NCI-H1930 (cell line): ENCODE results near the gene ZNF789.
"Not testable (repeated sequence)": the region's sequence is repeated elsewhere in the genome, so short reads cannot be mapped to it uniquely, and the experiment has no call there.

Experiments
- DNase-seq, 2 experiments: peaks; one replicate each; lab custom pipeline; 2025; lab: John Stamatoyannopoulos, UW

The ZNF789 gene

GRCh38 chr7:99457650-99458493, 14.8 kb upstream of the ZNF789 start:
- no peak for DNase-seq

GRCh38 chr7:99459087-99459486, 13.6 kb upstream of the ZNF789 start:
- peak in 1 of 2 experiments; percentile 20 for DNase-seq

DNA sequence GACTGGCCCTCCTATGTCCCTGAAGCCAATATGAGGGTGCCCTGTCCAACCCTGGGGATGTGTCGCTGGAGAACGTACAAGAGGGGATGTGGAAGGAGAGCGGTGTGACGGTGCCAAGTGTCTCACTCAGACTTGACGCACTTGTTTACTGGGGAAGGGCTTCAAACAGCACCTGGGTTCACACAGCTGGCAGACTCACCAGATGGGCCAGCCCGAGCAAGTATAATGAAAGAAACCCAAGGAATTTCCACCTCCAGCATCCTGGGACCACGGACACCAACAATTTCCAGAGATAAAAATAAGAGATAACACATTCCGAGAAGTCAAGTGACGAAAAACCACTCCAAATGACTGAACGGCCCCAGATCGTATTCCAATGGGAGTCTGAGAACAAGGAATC, 12.0 kb upstream of the ZNF789 start:
- no peak for DNase-seq

DNA sequence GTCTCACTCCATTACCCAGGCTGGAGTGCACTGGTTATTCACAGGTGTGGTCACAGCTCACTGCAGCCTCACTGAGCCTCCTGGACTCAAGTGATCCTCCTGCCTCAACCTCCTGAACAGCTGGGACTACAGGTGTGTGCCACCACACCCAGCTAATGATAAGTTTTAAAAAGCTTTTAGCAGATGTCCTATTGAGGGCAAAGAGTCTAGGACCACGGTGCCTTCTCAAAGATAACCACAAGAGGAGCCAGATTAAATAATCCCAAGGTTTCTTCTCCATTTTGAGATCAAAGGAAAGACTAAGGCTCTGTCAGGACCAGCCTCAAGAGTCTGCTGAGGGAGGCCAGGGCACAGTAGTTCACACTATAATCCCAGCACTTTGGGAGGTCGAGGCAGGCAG, 11.5 kb upstream of the ZNF789 start:
- DNase-seq = no peak

DNA sequence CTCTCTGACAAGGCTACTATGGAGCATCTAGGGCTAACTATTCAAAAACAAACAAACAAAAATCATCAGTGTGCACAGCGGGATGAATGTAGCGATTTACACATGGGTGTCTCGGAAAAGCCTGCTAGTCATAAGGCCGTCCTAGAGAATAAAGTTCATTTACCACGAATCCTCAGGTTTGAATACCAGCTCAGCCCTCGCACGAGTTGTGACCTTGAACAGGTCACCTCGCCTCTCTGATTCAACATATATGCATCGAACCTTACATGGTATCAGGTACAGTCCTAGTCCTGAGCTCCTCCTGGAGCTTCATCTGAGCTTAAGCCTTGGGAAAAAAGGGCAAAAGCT, 7.3 kb upstream of the ZNF789 start:
- no peak for DNase-seq

- no peak for DNase-seq
Measured at GRCh38 chr7:99468336-99468918, 4.3 kb upstream of the ZNF789 start.

DNA sequence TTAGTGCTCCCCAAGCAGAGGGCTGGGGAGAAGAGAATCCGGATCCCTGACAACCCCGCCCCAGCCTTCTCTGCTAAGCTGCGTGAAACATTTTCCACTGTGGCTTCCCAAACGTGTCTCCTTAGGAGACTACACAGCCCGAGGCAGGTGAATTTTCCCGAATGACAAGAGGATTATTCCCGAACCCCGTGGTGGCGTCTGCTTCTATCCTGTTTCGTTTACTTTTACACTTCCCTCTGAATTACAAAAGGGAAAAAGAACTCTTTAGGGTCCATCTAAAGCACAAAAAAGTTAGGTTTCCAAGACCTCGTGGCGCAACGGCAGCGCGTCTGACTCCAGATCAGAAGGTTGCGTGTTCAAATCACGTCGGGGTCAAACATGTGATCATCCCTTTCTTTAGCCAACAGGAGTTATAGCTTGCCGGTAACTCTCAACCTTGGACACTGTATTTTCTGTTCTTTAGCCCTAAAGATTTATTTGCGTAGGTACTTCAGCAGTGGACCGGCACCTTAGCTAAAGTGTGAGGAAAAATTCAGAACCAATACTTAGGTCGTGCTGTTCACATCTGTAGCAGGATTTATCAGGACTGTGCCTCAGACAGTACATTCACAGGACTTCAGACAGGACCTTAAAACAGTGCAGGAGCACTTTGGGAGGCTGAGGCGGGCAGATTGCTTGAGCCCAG, 3.2 kb upstream of the ZNF789 start:
- no peak for DNase-seq

DNA sequence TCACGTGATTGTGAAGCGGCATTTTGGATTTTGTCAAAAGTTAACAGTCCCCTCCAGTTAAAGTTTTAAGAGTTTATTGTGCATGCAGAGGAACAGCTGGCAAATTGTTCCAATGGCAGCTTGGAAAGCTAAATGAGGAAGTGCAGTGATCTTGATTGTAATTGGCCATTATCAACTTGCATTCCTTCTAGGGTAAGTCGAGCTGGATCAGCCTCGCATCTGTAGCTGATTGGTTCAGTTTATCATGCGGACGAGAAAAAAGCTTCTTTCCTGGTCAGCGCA, 566 bp downstream of the ZNF789 start:
- DNase-seq = no peak

DNA sequence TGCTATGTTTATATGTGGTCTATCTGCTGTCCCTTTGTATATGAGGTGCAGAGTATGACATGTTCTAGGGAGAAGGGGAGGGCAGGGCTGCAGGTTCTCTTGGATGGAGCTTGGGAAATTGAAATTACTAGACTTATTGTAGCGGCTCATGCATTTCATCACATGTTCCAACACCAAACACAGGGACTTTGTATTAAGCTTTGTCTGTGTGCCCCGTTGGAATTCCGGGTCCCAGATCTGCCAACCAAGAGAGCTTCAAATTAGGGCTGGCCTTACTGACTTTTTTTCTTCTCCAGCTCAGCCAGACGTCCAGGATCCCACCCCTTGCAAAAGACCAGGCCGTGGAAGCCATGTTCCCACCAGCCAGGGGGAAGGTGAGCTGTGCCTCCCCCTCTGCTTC, 3.4 kb downstream of the ZNF789 start:
- no peak for DNase-seq

GRCh38 chr7:99478464-99479440, 6.1 kb downstream of the ZNF789 start:
- DNase-seq = no peak

DNA sequence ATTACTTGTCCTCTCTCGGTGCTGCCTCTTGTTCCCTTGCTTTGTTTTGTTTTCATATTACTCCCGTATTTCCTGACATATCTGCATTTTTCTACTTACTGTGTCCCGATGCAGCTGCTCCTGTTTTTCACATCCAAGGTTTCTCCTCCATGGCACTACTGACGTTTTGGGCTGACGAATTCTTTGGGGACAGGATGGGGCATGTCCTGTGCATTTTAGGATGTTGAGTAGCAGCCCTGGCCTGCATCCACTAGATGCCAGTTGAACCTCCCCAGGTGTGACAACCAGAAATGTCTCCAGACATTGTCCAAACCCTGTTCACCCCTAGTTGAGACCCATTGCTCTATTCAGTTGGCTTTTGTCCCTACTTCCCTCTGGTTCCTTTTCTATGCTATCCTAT, 12.4 kb downstream of the ZNF789 start:
- no peak for DNase-seq

DNA sequence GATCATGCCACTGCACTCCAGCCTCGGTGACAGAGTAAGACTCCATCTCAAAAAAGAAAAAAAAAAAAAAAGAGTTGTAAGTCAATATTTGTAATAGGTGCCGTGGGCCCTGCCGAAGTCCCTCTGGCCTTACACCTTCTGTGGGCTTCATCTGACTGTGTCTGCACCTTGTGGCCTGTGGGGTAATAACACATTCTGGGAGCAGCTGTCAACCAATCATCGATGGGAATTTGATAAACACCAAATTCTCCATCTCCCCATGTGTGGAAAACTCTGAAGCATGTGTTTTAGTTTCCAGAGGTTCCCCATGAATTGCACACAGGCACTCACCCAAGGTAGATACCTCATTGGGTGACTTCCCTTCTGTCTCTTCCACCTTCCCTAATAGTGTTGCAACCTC, 16.5 kb downstream of the ZNF789 start:
- DNase-seq = no peak

DNA sequence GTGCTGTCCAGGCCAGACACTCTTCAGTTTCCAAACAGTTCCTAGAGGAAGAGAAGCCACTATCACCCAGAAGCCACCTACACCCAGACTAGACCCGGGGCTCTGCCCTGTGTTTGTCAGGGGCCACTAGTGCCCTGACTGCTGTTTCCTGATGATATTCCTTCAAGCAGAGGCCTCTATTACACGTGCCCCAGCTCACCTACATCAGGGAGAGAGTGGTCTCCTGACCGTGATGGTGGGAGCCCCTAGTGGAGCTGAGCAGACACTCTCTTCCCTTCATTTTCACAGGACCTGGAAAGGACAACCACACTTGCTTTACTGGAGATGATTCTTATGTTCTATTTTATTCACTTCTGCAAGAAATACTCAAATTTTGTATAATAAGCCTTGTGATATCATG, 18.2 kb downstream of the ZNF789 start:
- no peak for DNase-seq

DNA sequence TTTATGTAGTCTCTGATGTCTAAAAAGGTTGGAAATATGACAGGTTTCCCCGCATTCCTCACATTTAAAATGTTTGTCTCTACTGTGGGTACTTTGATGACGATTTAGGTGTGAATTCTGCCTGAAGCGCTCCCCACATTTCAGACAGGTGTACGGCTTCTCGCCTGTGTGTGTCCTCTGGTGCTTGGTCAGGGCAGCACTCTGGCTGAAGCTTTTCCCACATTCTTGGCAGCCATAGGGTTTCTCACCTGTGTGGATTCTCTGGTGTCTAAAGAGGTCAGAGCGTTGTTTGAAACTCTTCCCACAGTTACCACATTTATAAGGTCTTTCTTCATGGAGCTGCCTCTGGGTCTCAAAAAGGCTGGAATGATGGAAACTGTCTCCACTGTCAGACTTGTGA, 21.1 kb downstream of the ZNF789 start:
- no peak for DNase-seq

DNA sequence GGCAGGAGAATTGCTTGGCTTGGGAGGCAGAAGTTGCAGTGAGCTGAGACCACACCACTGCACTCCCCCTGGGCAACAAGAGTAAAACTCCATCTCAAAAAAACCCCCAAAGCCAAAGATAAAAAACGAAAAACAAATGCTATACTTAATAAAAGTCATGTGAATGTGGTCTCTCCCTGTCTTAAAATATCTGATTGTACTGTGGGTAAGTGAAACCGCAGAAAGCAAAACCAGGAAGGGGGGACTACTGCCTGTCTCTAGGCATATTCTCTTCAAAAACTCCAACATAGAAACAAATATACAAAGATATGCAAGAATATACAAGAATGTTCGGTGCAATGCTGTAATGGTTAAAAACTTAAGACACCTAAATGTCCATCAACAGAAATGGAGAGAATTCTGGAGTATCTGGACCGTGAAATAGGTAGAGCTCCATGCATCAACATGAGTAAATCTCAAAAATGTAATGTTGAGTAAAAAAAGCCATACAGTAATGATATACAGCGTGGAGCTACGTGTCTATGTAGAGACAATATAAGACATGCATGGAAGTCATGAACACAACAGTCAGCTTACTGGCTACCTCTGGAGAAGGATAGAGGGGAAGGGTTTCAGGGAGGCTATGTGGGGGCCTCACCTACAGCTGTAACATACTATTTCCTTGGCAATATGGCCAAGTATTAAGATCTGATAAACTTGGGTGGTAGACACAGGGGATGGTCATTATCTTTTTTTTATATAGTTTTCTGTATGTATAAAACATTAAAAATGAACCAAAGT, 25.3 kb downstream of the ZNF789 start:
- DNase-seq = no peak

- DNase-seq = no peak
Measured at GRCh38 chr7:99498546-99498944, 25.9 kb downstream of the ZNF789 start.

- DNase-seq = no peak
Measured at GRCh38 chr7:99499371-99499720, 26.7 kb downstream of the ZNF789 start.

GRCh38 chr7:99499721-99500636, 27.3 kb downstream of the ZNF789 start, which contains the start of gene ZNF394:
Gene ZNF394 (minus strand): TSS chr7:99500281. CDS start chr7:99500093, 188 bp downstream.
- peak; percentile 93 to 95 for DNase-seq

DNA sequence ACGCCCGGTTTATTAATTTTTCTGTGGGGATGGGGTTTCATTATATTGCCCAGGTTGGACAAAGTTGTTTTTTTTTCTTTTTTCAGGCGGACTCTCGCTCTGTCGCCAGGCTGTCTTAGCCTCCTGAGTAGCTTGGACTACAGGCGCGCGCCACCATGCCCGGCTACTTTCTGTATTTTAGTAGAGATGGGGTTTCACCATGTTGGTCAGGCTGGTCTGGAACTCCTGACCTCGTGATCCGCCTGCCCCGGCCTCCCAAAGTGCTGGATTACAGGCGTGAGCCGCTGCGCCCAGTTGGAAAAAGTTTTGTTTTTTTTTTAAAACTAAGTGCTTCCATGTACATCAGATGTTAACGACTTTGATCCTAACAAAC, 27.9 kb downstream of the ZNF789 start:
- DNase-seq = no peak

GRCh38 chr7:99501236-99501635, 28.5 kb downstream of the ZNF789 start:
- not testable (repeated sequence) for DNase-seq

GRCh38 chr7:99504281-99504602, 31.6 kb downstream of the ZNF789 start:
- peak; percentile 98 to 99 for DNase-seq
